Measurements from ENCODE around the gene SMARCA2.

Gene SMARCA2

DNA sequence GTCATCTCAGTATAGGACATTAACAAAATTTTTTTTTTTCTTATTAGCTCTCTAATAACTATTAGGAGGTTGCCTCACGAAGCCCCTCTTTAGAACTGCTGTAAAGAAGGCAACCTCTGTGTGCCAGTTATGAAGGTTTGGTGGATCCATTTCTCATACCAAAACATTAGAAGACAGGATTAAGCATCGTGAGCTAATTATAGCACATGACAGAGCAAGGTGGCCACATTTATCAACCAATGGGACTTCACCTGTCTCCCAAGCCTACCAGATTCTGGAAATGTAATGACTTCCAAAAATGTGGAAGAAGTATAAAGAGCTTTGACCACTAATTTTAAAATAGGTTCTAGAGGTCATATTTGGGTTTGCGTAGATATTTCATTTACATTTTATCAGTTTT, 107.2 kb downstream of the SMARCA2 start:
- TF ChIP-seq L3MBTL2 (conservative IDR thresholded peaks at IDR 0.05) (no peak), ELF4 (IDR thresholded peaks at IDR 0.05) (no peak), NFRKB (IDR thresholded peaks at IDR 0.05) (no peak), CTBP1 (IDR thresholded peaks at IDR 0.05; ENCODE audit: borderline replicate concordance) (no peak), TARDBP (IDR thresholded peaks at IDR 0.05) (no peak), SP1 (IDR thresholded peaks at IDR 0.05) (no peak), ZNF384 (IDR thresholded peaks at IDR 0.05) (no peak), BHLHE40 (IDR thresholded peaks at IDR 0.05; ENCODE audit: borderline replicate concordance) (no peak)
- DNase-seq (ENCODE audit: extremely low spot score): no peak
- ChIA-PET CTCF (interaction anchor here (0.5 kb wide), 1 partner anchor 1474 kb away, joined by 4 read pairs; no protein-coding TSS in a partner anchor), POLR2A (no interaction called here)

GRCh38 chr9:2125906-2126305, 110.8 kb downstream of the SMARCA2 start:
- POLR2A ChIA-PET: no interaction called here
- no peak for TF ChIP-seq CTBP1 (IDR thresholded peaks at IDR 0.05; ENCODE audit: borderline replicate concordance)
- TF ChIP-seq HDGF (IDR thresholded peaks at IDR 0.05; ENCODE audit: borderline replicate concordance): no peak
- TF ChIP-seq L3MBTL2 (conservative IDR thresholded peaks at IDR 0.05): no peak
- TF ChIP-seq PKNOX1 (IDR thresholded peaks at IDR 0.05): no peak
- no peak for TF ChIP-seq SP1 (IDR thresholded peaks at IDR 0.05)
- TF ChIP-seq FOXM1 (IDR thresholded peaks at IDR 0.05; ENCODE audit: borderline replicate concordance): no peak
- no peak for TF ChIP-seq FOXA1 (IDR thresholded peaks at IDR 0.05)
- TF ChIP-seq ELF4 (IDR thresholded peaks at IDR 0.05): no peak
- TF ChIP-seq BHLHE40 (IDR thresholded peaks at IDR 0.05; ENCODE audit: borderline replicate concordance): no peak
- no peak for TF ChIP-seq ZNF384 (IDR thresholded peaks at IDR 0.05)
- no peak for TF ChIP-seq LEF1 (IDR thresholded peaks at IDR 0.05; ENCODE audit: borderline replicate concordance)
- no peak for TF ChIP-seq SUZ12 (IDR thresholded peaks at IDR 0.05)
- TF ChIP-seq ARNT (IDR thresholded peaks at IDR 0.05): no peak
- TF ChIP-seq TARDBP (IDR thresholded peaks at IDR 0.05): no peak
- TF ChIP-seq NFRKB (IDR thresholded peaks at IDR 0.05): no peak
- TF ChIP-seq FOXK2 (IDR thresholded peaks at IDR 0.05): no peak
- DNase-seq (ENCODE audit: extremely low spot score): no peak
- CTCF ChIA-PET: interaction anchor here (0.7 kb wide), 1 partner anchor 129 kb away, joined by 3 read pairs; no protein-coding TSS in a partner anchor

GRCh38 chr9:2126331-2126803, 111.2 kb downstream of the SMARCA2 start:
- ChIA-PET POLR2A (no interaction called here), CTCF (no interaction called here)
- TF ChIP-seq ZNF384 (IDR thresholded peaks at IDR 0.05) (no peak), NFRKB (IDR thresholded peaks at IDR 0.05) (no peak), FOXM1 (IDR thresholded peaks at IDR 0.05; ENCODE audit: borderline replicate concordance) (no peak), HDGF (IDR thresholded peaks at IDR 0.05; ENCODE audit: borderline replicate concordance) (no peak), L3MBTL2 (conservative IDR thresholded peaks at IDR 0.05) (no peak), BHLHE40 (IDR thresholded peaks at IDR 0.05; ENCODE audit: borderline replicate concordance) (no peak), FOXK2 (IDR thresholded peaks at IDR 0.05) (no peak), SP1 (IDR thresholded peaks at IDR 0.05) (no peak), PKNOX1 (IDR thresholded peaks at IDR 0.05) (no peak), FOXA1 (IDR thresholded peaks at IDR 0.05) (no peak), TARDBP (IDR thresholded peaks at IDR 0.05) (no peak), SUZ12 (IDR thresholded peaks at IDR 0.05) (no peak), ELF4 (IDR thresholded peaks at IDR 0.05) (no peak), CTBP1 (IDR thresholded peaks at IDR 0.05; ENCODE audit: borderline replicate concordance) (no peak)
- DNase-seq (ENCODE audit: extremely low spot score): no peak

DNA sequence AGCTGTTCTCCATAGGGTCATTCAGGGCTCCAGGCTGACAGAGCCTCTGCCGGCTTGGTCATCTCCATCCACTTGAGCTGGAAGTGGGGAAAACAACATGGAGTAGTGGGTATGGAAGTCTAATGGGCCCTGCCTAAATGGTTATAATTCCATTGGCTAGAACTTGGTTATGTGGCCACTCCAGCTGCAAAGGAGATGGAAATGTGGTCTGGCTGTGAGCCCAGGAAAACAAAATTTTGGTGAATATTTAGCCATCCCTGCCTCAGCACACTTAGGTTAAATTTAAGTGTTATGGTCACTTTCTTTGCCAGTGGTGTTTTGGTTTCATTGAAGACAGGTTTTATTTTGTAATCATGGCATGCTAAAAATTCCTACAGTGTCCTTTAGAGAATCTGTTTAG, 112.3 kb downstream of the SMARCA2 start:
- ChIA-PET POLR2A (no interaction called here), CTCF (no interaction called here)
- DNase-seq (ENCODE audit: extremely low spot score): no peak
- TF ChIP-seq FOXK2 (IDR thresholded peaks at IDR 0.05): no peak
- no peak for TF ChIP-seq SP1 (IDR thresholded peaks at IDR 0.05)
- no peak for TF ChIP-seq LEF1 (IDR thresholded peaks at IDR 0.05; ENCODE audit: borderline replicate concordance)
- no peak for TF ChIP-seq ELF4 (IDR thresholded peaks at IDR 0.05)
- TF ChIP-seq SUZ12 (IDR thresholded peaks at IDR 0.05): no peak
- TF ChIP-seq FOXM1 (IDR thresholded peaks at IDR 0.05; ENCODE audit: borderline replicate concordance): no peak
- TF ChIP-seq TARDBP (IDR thresholded peaks at IDR 0.05): no peak
- TF ChIP-seq HDGF (IDR thresholded peaks at IDR 0.05; ENCODE audit: borderline replicate concordance): no peak
- no peak for TF ChIP-seq ZNF384 (IDR thresholded peaks at IDR 0.05)
- TF ChIP-seq BHLHE40 (IDR thresholded peaks at IDR 0.05; ENCODE audit: borderline replicate concordance): no peak
- no peak for TF ChIP-seq L3MBTL2 (conservative IDR thresholded peaks at IDR 0.05)
- no peak for TF ChIP-seq FOXA1 (IDR thresholded peaks at IDR 0.05)
- TF ChIP-seq CTBP1 (IDR thresholded peaks at IDR 0.05; ENCODE audit: borderline replicate concordance): no peak
- TF ChIP-seq ARNT (IDR thresholded peaks at IDR 0.05): no peak
- TF ChIP-seq NFRKB (IDR thresholded peaks at IDR 0.05): no peak
- TF ChIP-seq PKNOX1 (IDR thresholded peaks at IDR 0.05): no peak

- CTCF ChIA-PET: no interaction called here
- no peak for DNase-seq (ENCODE audit: extremely low spot score)
- no peak for TF ChIP-seq NFRKB (IDR thresholded peaks at IDR 0.05)
- TF ChIP-seq HDGF (IDR thresholded peaks at IDR 0.05; ENCODE audit: borderline replicate concordance): no peak
- POLR2A ChIA-PET: no interaction called here
Observed at GRCh38 chr9:2128141-2128540, 113.0 kb downstream of the SMARCA2 start.

DNA sequence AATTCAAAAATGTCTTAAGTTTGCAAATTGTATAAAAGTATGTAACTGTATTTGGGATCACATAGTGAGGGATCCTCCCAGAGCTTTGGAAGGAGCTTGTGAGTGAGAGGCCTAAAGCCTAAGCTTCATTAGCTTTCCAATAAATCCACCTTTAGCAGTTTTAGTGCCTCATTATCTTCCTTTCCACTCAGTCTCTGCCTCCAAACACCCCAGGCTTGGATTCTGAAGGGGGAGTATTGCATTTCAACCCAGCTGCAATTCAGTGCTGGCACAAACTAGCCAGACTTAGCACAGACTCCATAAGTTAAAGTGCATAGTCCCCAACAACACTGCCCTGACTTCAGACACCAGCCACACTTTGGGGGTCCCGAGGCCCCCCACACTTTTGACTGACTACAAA, 113.5 kb downstream of the SMARCA2 start:
- ChIA-PET POLR2A (no interaction called here), CTCF (no interaction called here)
- TF ChIP-seq ELF4 (IDR thresholded peaks at IDR 0.05) (no peak), BHLHE40 (IDR thresholded peaks at IDR 0.05; ENCODE audit: borderline replicate concordance) (no peak), PKNOX1 (IDR thresholded peaks at IDR 0.05) (no peak), ARNT (IDR thresholded peaks at IDR 0.05) (no peak)
- no peak for DNase-seq (ENCODE audit: extremely low spot score)

Measured in HEK293T (cell line).